Measurements from ENCODE around the gene TNP2.

TNP2 gene

GRCh38 chr16:11239644-11240632 lies 29.2 kb downstream of the TNP2 start:
- Mint-ChIP-seq H3K4me1 (ENCODE audit: low read depth) (peaks cover 24% of the 10 kb centered on the region), H3K36me3 (ENCODE audit: low read depth) (no peaks in the 10 kb centered on the region), H3K27ac (peak overlapping the region; percentile 82), H3K27me3 (ENCODE audit: low read depth) (no peaks in the 10 kb centered on the region), H3K4me3 (peak overlapping the region; percentile 60), H3K9me3 (no peaks in the 10 kb centered on the region)
- no peak for DNase-seq (ENCODE audit: low spot score)

- Mint-ChIP-seq H3K9me3 (no peaks in the 10 kb centered on the region), H3K4me1 (ENCODE audit: low read depth) (peaks cover 34% of the 10 kb centered on the region), H3K27me3 (ENCODE audit: low read depth) (no peaks in the 10 kb centered on the region), H3K27ac (peak overlapping the region; percentile 27), H3K4me3 (no peak overlapping the region), H3K36me3 (ENCODE audit: low read depth) (no peaks in the 10 kb centered on the region)
- DNase-seq (ENCODE audit: low spot score), result no peak
These were observed 30.6 kb downstream of the TNP2 start for GRCh38 chr16:11238272-11239202.

- no peaks in the 10 kb centered on the region for H3K9me3 Mint-ChIP-seq
- no peaks in the 10 kb centered on the region for H3K27me3 Mint-ChIP-seq (ENCODE audit: low read depth)
- no peak overlapping the region for H3K4me3 Mint-ChIP-seq
- no peaks in the 10 kb centered on the region for H3K36me3 Mint-ChIP-seq (ENCODE audit: low read depth)
- no peak for DNase-seq (ENCODE audit: low spot score)
- peaks cover 50% of the 10 kb centered on the region for H3K4me1 Mint-ChIP-seq (ENCODE audit: low read depth)
- H3K27ac Mint-ChIP-seq, result peak overlapping the region; percentile 64
These were observed 32.5 kb downstream of the TNP2 start for GRCh38 chr16:11236461-11237254.

- peak overlapping the region; percentile 75 for H3K27ac Mint-ChIP-seq
- H3K4me1 Mint-ChIP-seq (ENCODE audit: low read depth), result peaks cover 59% of the 10 kb centered on the region
- H3K9me3 Mint-ChIP-seq, result no peaks in the 10 kb centered on the region
- DNase-seq (ENCODE audit: low spot score), result no peak
- no peak overlapping the region for H3K4me3 Mint-ChIP-seq
- no peaks in the 10 kb centered on the region for H3K27me3 Mint-ChIP-seq (ENCODE audit: low read depth)
- H3K36me3 Mint-ChIP-seq (ENCODE audit: low read depth), result no peaks in the 10 kb centered on the region
These were observed 33.5 kb downstream of the TNP2 start for GRCh38 chr16:11235703-11235991.

- Mint-ChIP-seq H3K27ac (peak overlapping the region; percentile 75), H3K4me1 (ENCODE audit: low read depth) (peaks cover 60% of the 10 kb centered on the region), H3K27me3 (ENCODE audit: low read depth) (no peaks in the 10 kb centered on the region), H3K4me3 (peak overlapping the region; percentile 33), H3K9me3 (no peaks in the 10 kb centered on the region), H3K36me3 (ENCODE audit: low read depth) (no peaks in the 10 kb centered on the region)
- no peak for DNase-seq (ENCODE audit: low spot score)
These were observed 34.0 kb downstream of the TNP2 start for GRCh38 chr16:11234884-11235702.

- Mint-ChIP-seq H3K4me3 (peak overlapping the region; percentile 83), H3K9me3 (no peaks in the 10 kb centered on the region), H3K4me1 (ENCODE audit: low read depth) (peaks cover 73% of the 10 kb centered on the region), H3K36me3 (ENCODE audit: low read depth) (no peaks in the 10 kb centered on the region), H3K27me3 (ENCODE audit: low read depth) (no peaks in the 10 kb centered on the region), H3K27ac (peak overlapping the region; percentile 97)
- DNase-seq (ENCODE audit: low spot score), result peak; percentile 87
These were observed 35.3 kb downstream of the TNP2 start for GRCh38 chr16:11233727-11234376.

- Mint-ChIP-seq H3K9me3 (no peaks in the 10 kb centered on the region), H3K36me3 (ENCODE audit: low read depth) (no peaks in the 10 kb centered on the region), H3K27me3 (ENCODE audit: low read depth) (no peaks in the 10 kb centered on the region), H3K4me3 (peak overlapping the region; percentile 83), H3K4me1 (ENCODE audit: low read depth) (peaks cover 77% of the 10 kb centered on the region), H3K27ac (peak overlapping the region; percentile 97)
- DNase-seq (ENCODE audit: low spot score), result peak; percentile 95
These were observed 36.0 kb downstream of the TNP2 start for GRCh38 chr16:11232852-11233726.

- Mint-ChIP-seq H3K9me3 (no peaks in the 10 kb centered on the region), H3K4me1 (ENCODE audit: low read depth) (peaks cover 79% of the 10 kb centered on the region), H3K27me3 (ENCODE audit: low read depth) (no peaks in the 10 kb centered on the region), H3K4me3 (peak overlapping the region; percentile 83), H3K27ac (peak overlapping the region; percentile 97), H3K36me3 (ENCODE audit: low read depth) (no peaks in the 10 kb centered on the region)
- DNase-seq (ENCODE audit: low spot score), result no peak
These were observed 36.7 kb downstream of the TNP2 start for GRCh38 chr16:11232302-11232851.

GRCh38 chr16:11231367-11231970 lies 37.7 kb downstream of the TNP2 start:
- no peaks in the 10 kb centered on the region for H3K27me3 Mint-ChIP-seq (ENCODE audit: low read depth)
- no peaks in the 10 kb centered on the region for H3K9me3 Mint-ChIP-seq
- H3K36me3 Mint-ChIP-seq (ENCODE audit: low read depth), result no peaks in the 10 kb centered on the region
- H3K4me3 Mint-ChIP-seq, result peak overlapping the region; percentile 72
- peak overlapping the region; percentile 97 for H3K27ac Mint-ChIP-seq
- peaks cover 74% of the 10 kb centered on the region for H3K4me1 Mint-ChIP-seq (ENCODE audit: low read depth)
- DNase-seq (ENCODE audit: low spot score), result no peak

- Mint-ChIP-seq H3K36me3 (ENCODE audit: low read depth) (no peaks in the 10 kb centered on the region), H3K27me3 (ENCODE audit: low read depth) (no peaks in the 10 kb centered on the region), H3K4me1 (ENCODE audit: low read depth) (peaks cover 76% of the 10 kb centered on the region), H3K9me3 (no peaks in the 10 kb centered on the region), H3K4me3 (no peak overlapping the region), H3K27ac (peak overlapping the region; percentile 77)
- no peak for DNase-seq (ENCODE audit: low spot score)
These were observed 39.2 kb downstream of the TNP2 start for GRCh38 chr16:11229906-11230305.

GRCh38 chr16:11229432-11229831 lies 39.7 kb downstream of the TNP2 start:
- Mint-ChIP-seq H3K4me3 (peak overlapping the region; percentile 31), H3K9me3 (no peaks in the 10 kb centered on the region), H3K36me3 (ENCODE audit: low read depth) (no peaks in the 10 kb centered on the region), H3K27me3 (ENCODE audit: low read depth) (no peaks in the 10 kb centered on the region), H3K27ac (peak overlapping the region; percentile 77), H3K4me1 (ENCODE audit: low read depth) (peaks cover 78% of the 10 kb centered on the region)
- no peak for DNase-seq (ENCODE audit: low spot score)

All from T-helper 2 cell treated with Interferon-gamma antibody and Interleukin-4, amounts not matched to agents 5 μg/mL and 100 μg/mL, for 36 hours (primary cell).